Raji (cell line): ENCODE results near the gene SLC26A11.

ENCODE experiments used
- POLR2A ChIP-seq: IDR thresholded peaks from 2 replicates; pipeline ENCODE4 v1.6.1; 2011; ENCODE audit warnings: low read depth, low read length, control low read depth; ENCODE audit not compliant: insufficient read depth

The SLC26A11 gene

GRCh38 chr17:80289616-80290015 is 69.4 kb downstream of the SLC26A11 start:
- TF ChIP-seq POLR2A: no peak

DNA sequence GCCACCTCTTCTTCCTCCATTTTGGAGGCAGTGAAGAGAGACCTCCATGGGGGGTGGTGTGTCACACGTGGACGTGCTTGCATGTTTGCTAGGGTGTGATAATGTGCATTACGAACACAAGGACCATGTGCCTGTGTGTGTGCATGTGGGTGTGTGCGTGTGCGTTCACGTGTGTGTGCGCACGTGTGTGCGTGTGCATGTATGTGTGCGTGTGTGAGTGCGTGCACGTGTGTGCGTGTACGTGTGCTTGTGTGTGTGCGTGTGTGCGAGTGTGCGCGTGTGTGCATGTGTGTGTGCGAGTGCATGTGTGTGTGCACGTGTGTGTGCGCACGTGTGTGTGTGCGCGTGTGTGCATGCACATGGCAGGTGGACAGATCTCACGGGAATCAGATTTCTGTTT is 69.9 kb downstream of the SLC26A11 start:
- no peak for TF ChIP-seq POLR2A

DNA sequence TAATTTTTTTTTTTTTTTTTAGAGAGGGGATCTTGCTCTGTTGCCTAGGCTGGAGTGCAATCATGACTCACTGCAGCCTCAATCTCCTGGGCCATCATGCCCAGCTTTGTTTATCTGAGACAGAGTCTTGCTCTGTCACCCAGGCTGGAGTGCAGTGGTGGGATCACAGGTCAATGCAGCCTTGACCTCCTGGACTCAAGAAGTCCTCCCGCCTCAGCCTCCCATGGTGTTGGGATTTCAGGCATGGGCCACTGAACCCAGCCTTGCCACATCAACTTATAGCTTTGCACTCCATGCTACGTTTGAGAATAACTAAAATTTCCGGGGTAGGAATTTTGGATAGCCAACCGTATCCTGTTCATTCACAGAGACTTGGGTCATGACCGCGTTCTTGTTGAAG is 71.0 kb downstream of the SLC26A11 start:
- TF ChIP-seq POLR2A: no peak

DNA sequence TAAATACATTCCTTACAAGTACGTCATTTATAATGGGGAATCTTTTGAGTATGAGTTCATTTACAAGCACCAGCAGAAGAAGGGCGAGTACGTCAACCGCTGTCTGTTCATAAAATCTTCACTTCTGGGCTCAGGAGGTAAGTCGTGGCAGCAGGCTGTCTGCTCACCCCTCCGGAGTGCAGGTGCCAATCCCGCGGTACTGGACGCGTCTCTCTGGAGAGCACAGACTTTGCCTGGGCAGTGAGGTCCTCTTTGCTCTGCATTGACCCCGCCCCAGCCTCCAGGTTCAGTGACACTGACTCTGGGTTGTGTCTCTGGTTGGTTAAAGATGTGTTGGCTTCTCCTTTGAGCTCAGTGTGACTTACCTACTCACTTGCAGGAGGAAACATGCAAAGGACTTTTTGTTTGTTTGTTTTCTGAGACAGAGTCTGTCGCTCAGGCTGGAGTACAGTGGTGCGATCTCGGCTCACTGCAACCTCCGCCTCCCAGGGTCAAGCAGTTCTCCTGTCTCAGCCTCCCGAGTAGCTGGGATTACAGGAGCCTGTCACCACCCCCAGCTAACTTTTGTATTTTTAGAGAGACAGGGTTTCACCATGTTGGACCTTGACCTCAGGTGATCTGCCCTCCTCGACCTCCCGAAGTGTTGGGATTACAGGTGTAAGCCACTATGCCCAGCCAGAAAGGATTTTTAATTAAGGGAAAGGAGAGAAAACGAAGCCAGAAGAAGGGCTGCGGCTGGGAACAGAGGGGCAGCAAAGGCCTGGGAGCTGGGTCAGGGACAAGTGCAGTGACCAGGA is 71.7 kb downstream of the SLC26A11 start:
- TF ChIP-seq POLR2A: no peak

- TF ChIP-seq POLR2A: no peak
These were observed 72.3 kb downstream of the SLC26A11 start for GRCh38 chr17:80292521-80292971.

DNA sequence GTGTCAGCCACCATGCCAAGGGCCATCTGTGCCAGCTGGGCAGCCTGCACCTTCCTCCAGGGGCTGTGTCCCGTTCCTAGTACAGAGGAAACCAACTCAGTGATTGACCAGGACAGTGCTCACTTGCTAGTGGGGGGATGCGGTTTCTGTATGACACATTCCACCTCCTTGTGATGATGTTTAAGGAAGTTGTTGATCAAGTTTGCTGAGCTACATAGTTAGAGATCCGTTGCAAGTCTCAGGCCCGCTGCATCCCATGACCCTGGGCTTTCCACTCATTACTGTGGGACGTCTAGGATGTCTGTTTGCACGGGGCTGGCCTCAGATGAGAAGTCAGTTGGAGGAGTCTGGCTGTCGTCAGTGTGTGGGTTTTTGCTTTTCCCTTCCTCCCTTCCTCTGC is 74.0 kb downstream of the SLC26A11 start:
- no peak for TF ChIP-seq POLR2A

DNA sequence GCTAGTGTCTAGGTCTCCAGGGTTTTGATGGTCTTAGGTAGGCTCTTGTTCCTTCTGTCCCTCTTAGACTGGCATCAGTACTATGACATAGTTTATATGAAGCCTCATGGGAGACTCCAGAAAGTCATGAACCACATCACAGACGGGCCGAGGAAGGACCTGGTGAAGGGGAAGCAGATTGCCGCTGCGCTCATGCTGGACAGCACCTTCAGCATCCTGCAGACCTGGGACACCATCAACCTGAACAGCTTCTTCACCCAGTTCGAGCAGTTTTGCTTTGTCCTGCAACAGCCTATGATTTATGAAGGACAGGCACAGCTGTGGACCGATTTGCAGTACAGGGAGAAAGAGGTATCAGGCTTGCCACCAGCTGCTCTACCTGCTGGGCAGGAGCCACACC is 74.4 kb downstream of the SLC26A11 start:
- no peak for TF ChIP-seq POLR2A

DNA sequence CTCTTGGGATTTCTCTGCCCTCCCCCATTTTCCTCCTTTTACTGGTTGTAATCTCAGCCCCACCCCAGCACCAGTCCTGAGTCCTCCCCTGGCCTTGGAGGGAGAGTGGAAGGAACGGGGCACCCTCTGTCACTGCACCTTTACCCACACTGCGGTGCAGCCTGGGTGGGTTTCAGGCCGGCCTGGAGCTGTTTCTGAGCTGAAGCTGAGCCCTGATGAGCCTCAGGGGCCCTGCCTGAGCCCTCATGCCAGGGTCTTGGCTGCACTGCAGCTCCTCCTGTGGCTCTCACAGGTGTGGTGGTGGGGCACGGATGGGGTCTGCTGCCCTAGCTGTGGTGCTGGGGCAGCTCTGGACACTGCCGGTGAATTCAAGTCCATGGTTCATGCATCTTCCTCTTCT is 74.9 kb downstream of the SLC26A11 start:
- no peak for TF ChIP-seq POLR2A

- TF ChIP-seq POLR2A: no peak
These were observed 75.3 kb downstream of the SLC26A11 start for GRCh38 chr17:80295559-80295958.

DNA sequence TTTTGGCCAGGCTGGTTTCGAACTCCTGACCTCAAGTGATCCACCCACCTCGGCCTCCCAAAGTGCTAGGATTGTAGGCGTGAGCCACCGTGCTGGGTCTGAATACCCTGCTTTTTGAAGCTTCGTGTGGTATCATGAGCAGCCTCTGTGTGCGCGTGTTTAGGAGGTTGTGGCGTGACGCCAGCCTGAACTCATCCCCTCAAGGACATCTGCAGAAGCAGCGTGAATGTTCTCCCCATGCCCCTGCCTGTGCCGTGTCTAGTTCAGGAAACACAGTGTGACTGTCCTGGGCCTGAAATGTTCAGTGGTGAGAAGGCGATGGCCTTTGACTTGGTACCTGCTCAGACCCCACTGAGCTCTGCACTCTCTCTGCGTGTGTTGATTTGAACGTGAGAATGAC is 76.0 kb downstream of the SLC26A11 start:
- TF ChIP-seq POLR2A: no peak

DNA sequence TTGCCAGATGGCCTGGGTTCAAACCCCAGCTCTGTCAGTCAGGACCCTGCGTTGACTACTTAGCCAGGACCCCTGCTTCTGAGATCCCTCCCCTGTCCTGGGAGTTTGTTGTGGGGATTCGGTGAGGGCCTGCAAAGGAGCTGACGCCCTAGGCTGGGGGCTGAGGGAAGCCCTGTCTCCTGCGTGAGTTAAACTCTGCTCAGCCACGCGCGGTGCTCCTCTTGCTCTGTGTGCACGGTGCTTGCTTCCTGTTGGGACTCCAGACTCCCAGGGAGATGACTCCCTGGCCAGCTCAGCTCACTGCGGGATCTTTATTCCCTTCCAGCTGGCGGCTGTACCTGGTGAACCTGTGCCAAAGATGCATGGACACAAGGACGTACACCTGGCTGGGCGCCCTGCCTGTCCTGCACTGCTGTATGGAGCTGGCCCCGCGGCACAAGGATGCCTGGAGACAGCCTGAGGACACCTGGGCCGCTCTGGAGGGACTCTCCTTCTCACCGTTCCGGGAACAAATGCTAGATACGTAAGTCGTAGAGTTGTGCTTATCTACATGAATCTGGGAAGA is 77.9 kb downstream of the SLC26A11 start:
- no peak for TF ChIP-seq POLR2A
